ENCODE results near the gene SLC6A1. TPM values are rescaled to one million over a fixed set of nuclear protein-coding genes. Genes with fewer than 3 reads are reported as not detected.

Gene SLC6A1
- total RNA-seq, 3 donors from 2014 or later: not detected

DNA sequence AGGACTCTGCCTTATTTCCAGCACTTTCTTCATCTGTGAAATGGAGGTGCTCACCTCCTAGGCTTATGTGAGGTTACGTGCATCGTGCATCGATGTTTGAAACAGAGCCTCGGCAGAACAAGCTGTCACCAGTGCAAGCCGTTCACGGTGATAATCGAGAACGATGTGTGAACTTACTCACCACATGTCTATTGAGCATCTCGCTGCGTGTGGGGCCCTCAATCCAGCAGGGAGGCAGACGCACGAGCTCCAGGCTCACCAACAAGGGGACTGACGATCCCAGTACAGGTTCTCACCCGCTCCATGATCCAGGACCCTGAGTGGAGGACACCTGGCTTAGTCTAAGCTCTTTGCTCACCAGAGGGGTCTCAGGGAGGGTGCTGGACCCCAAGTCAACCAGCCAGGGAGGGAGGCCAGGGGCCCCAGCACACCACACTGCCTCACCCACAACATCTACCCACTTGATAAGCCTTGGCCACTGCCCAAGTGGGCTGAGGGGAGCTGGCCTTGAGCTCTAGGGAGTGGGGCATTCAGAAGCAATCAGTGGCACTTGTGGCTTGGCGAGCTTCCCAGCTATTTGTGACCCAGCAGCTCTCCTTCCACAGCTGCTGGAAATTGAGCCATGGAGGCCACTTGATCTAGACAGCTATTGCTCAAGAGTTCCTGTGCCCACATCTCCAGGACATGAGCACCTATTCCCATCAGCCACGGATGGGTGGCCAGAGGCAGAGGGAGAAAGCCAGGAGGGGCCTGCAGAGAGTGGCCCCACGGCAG, 34.4 kb upstream of the SLC6A1 start:
- Mint-ChIP-seq H3K4me1 (ENCODE audit: low read depth) (no peaks in the 10 kb centered on the region), H3K4me3 (no peak overlapping the region), H3K27me3 (ENCODE audit: low read depth) (peaks cover 9% of the 10 kb centered on the region), H3K9me3 (no peaks in the 10 kb centered on the region), H3K36me3 (ENCODE audit: insufficient read depth) (no peaks in the 10 kb centered on the region)
- ATAC-seq: no peak
- no peak for DNase-seq

DNA sequence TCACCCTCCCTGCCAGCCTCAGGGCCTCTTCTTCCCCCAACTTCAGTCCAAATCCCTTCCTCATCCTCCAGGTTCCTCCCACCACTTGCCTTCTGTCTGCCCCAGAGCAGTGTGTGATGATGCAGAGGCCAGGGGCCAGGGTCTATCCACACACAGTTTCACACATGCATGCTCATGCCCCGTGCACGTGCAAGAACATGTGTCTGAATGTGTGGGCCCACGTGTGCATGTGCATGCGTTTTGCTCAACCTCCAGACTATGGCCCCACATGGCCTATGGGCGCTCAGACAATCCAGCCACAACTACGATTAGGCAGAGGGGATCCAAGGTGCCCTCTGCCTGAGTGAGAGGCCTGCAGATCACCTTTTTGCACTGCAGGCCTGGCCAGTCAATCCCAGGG, 32.3 kb upstream of the SLC6A1 start:
- H3K4me3 Mint-ChIP-seq: no peak overlapping the region
- no peaks in the 10 kb centered on the region for H3K9me3 Mint-ChIP-seq
- H3K36me3 Mint-ChIP-seq (ENCODE audit: insufficient read depth): no peaks in the 10 kb centered on the region
- H3K27me3 Mint-ChIP-seq (ENCODE audit: low read depth): peaks cover 11% of the 10 kb centered on the region
- ATAC-seq (no peak), DNase-seq (no peak)
- no peaks in the 10 kb centered on the region for H3K4me1 Mint-ChIP-seq (ENCODE audit: low read depth)

GRCh38 chr3:10961921-10962320, 30.6 kb upstream of the SLC6A1 start:
- ATAC-seq (no peak), DNase-seq (no peak)
- Mint-ChIP-seq H3K4me3 (no peak overlapping the region), H3K4me1 (ENCODE audit: low read depth) (no peaks in the 10 kb centered on the region), H3K27me3 (ENCODE audit: low read depth) (peaks cover 15% of the 10 kb centered on the region), H3K36me3 (ENCODE audit: insufficient read depth) (no peaks in the 10 kb centered on the region), H3K9me3 (no peaks in the 10 kb centered on the region)

GRCh38 chr3:10962481-10963036, 30.0 kb upstream of the SLC6A1 start:
- no peaks in the 10 kb centered on the region for H3K9me3 Mint-ChIP-seq
- no peaks in the 10 kb centered on the region for H3K36me3 Mint-ChIP-seq (ENCODE audit: insufficient read depth)
- H3K4me1 Mint-ChIP-seq (ENCODE audit: low read depth): no peaks in the 10 kb centered on the region

DNA sequence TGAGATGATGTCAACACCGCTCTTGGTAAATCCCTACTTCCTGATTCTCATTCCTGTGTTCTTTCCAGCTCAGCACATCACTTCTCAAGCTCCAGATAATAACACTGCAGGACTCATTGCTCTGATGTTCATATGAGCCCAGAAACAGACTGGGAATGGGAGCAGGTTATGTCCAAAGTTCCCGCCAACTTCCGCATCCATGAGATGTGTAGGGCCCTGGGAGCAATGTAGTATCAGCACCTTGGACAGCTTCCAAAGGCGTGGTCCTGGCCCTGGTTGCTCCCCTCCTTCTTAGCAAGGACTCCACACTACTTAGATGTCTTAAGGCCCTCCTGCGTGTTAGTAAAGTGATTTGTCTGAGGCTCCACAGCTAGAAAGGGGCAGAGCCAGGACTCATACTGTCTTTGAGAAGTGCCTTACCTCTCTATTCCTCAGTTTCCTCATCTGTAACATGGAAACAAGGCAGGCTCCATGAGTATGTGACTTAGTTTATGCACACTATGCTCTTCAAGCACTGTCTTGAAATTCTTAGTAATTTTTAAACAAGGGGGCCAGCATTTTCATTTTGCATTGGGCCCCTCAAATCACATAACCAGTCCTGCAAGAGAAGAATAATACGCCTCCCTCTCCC, 27.9 kb upstream of the SLC6A1 start:
- DNase-seq: no peak
- peaks cover 18% of the 10 kb centered on the region for H3K27me3 Mint-ChIP-seq (ENCODE audit: low read depth)
- no peaks in the 10 kb centered on the region for H3K9me3 Mint-ChIP-seq
- no peak for ATAC-seq
- H3K4me1 Mint-ChIP-seq (ENCODE audit: low read depth): no peaks in the 10 kb centered on the region
- no peaks in the 10 kb centered on the region for H3K36me3 Mint-ChIP-seq (ENCODE audit: insufficient read depth)
- H3K4me3 Mint-ChIP-seq: no peak overlapping the region

More at GRCh38 chr3:10962481-10963036, 30.0 kb upstream of the SLC6A1 start:
- no peak for ATAC-seq
- Mint-ChIP-seq H3K4me3 (no peak overlapping the region), H3K27me3 (ENCODE audit: low read depth) (peaks cover 15% of the 10 kb centered on the region)
- no peak for DNase-seq

- H3K4me1 Mint-ChIP-seq (ENCODE audit: low read depth): no peaks in the 10 kb centered on the region
- H3K36me3 Mint-ChIP-seq (ENCODE audit: insufficient read depth): no peaks in the 10 kb centered on the region
- ATAC-seq (no peak), DNase-seq (no peak)
- H3K9me3 Mint-ChIP-seq: no peaks in the 10 kb centered on the region
- H3K4me3 Mint-ChIP-seq: no peak overlapping the region
- peaks cover 10% of the 10 kb centered on the region for H3K27me3 Mint-ChIP-seq (ENCODE audit: low read depth)
Measured at GRCh38 chr3:10968401-10968800, 24.1 kb upstream of the SLC6A1 start.

DNA sequence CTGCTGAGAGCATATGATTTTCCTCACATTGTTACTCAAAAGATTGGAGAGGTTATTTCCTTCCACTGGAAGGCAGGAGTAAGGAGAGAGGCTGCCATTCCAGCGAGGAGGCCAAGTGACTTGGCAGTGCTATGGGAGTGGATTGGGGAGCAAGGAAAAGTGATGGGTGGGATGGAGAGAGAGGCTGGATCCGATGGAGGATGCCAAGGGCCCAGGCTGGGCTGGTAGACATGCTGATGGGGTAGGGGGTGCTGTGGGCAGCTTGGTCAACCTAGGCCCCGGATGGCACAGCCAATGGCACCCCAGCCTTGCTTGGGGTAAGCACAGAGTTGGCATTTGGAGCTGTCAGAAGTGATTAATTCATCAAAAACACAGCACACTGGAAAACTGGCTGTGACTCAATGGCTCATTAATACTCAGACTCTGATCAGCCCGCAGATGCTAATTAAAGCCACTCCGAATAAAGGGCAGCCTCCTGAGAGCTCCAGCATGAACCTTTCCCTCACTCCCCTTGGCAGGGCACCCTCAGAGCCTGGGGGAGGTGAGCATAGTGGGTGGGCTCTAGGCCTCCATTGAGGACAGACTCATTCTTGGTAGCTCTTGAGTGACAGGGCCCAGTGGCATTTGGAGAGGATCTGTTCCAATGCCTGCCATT, 22.1 kb upstream of the SLC6A1 start:
- no peaks in the 10 kb centered on the region for H3K36me3 Mint-ChIP-seq (ENCODE audit: insufficient read depth)
- H3K4me1 Mint-ChIP-seq (ENCODE audit: low read depth): no peaks in the 10 kb centered on the region

DNA sequence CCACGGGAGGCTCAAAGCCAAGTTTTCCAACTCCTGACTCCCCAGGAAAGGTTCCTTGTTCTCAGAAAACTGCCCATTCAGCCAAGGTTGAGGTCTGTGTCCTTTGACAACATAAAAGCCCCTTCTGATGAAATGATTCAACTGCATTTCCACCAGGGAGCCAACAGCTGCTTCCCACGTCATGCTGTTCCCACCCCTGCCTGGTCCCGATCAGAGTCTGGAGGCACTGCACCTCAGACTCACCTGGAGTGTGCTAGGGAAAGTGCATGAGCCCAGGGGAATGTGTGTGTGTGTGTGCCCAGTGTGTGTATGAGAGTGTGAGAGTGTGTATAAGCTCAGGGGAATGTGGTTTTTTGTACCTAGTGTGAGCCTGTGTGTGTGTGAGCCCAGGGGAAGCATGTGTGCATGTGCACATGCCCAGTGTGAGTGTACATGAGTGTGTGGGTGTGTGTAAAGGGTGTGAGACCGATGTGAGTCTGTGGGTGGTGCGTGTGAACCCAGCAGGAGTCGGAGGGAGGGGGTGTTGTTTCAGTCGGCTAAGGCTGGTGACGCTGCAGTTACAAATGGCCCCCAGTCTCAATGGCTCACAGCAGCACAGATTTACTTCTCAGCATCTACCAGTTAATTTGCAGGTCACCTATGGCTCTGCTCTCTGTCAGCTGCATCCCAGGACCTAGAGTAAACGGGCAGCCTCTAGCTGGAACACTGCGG, 20.3 kb upstream of the SLC6A1 start:
- no peak for ATAC-seq
- Mint-ChIP-seq H3K27me3 (ENCODE audit: low read depth) (peaks cover 9% of the 10 kb centered on the region), H3K9me3 (no peaks in the 10 kb centered on the region)

More for the DNA sequence above, 22.1 kb upstream of the SLC6A1 start:
- ATAC-seq (no peak), DNase-seq (no peak)
- H3K4me3 Mint-ChIP-seq: no peak overlapping the region
- H3K9me3 Mint-ChIP-seq: no peaks in the 10 kb centered on the region
- peaks cover 13% of the 10 kb centered on the region for H3K27me3 Mint-ChIP-seq (ENCODE audit: low read depth)

DNA sequence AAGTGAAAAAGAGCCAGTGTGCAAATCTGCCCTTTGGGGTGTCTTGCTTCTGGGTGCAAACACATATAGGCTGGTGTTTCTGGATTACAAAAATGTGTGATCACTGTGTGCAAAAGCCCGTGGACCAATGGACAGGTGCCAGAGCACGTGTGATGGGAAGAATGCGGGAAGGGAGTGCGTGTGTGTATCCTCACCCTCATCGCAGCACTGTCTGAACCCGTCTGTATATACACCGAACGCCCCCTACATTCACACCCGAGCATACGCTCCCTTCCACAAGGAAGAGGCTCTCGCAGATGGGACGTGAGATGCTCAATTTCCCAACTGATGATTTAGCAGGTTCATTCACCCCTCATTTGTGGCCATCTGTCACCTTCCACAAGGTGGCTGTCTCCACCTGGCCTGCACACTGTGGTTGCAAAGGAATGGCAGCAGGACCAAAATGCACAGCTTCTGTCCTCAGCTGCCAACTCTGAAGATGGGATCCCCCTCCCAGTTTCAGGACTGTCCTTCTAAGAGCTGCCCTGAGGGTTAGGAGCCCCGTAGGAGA, 19.4 kb upstream of the SLC6A1 start:
- Mint-ChIP-seq H3K4me1 (ENCODE audit: low read depth) (no peaks in the 10 kb centered on the region), H3K4me3 (no peak overlapping the region), H3K36me3 (ENCODE audit: insufficient read depth) (no peaks in the 10 kb centered on the region), H3K27me3 (ENCODE audit: low read depth) (peaks cover 9% of the 10 kb centered on the region), H3K9me3 (no peaks in the 10 kb centered on the region)
- DNase-seq (no peak), ATAC-seq (no peak)

More for the DNA sequence above, 20.3 kb upstream of the SLC6A1 start:
- Mint-ChIP-seq H3K4me3 (no peak overlapping the region), H3K4me1 (ENCODE audit: low read depth) (no peaks in the 10 kb centered on the region), H3K36me3 (ENCODE audit: insufficient read depth) (no peaks in the 10 kb centered on the region)
- no peak for DNase-seq

DNA sequence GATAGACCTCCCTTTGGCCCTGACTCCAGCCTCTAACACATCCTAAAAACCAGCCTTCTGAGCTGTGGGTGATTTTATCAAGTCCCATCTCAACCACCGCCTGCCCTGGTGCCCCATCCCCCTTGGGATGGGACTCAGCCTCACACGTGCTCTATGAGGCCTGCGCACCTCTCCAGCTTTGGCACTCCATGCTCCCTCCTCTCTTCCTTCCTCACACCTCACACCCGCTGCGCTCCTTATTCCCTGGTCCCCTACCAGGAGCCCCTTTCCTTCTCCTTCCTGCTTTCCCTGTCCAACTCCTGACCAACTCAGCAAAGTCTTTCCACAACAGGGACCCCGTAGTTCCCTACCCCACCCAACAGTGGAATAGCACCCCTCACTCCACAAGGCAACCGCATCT, 18.4 kb upstream of the SLC6A1 start:
- DNase-seq: no peak
- H3K9me3 Mint-ChIP-seq: no peaks in the 10 kb centered on the region
- H3K4me3 Mint-ChIP-seq: no peak overlapping the region
- ATAC-seq: no peak
- no peaks in the 10 kb centered on the region for H3K36me3 Mint-ChIP-seq (ENCODE audit: insufficient read depth)
- H3K27me3 Mint-ChIP-seq (ENCODE audit: low read depth): peaks cover 10% of the 10 kb centered on the region
- H3K4me1 Mint-ChIP-seq (ENCODE audit: low read depth): no peaks in the 10 kb centered on the region

DNA sequence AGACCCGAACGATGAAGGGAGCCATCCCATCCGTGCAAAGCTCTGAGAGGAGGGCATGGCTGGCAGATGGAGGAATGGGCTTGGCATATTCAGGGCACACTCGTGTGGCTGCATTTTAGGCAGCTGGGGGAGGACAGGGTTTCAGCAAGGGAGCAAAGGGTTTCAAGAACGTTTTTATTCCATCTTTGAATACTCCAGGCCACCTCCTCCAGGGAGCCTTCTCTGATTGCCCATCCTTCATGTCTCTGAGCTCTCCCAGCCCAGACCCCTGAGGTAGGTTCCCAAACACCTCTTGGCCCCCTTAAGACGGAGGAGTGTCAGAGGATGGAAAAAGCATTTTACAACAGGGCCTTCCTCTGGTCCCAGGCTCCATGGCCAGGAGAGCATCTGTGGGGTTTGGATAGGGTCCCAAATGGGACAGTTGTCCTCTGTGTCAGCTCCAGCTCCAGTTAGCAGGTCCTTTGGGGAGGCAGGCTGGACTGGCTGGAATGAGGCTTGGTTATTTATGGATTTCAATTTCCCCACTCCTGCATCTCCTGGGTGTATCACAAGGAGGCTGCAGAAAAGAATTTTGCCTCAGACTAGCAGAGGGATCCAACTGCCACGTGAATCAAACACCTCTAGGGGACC, 17.7 kb upstream of the SLC6A1 start:
- Mint-ChIP-seq H3K27me3 (ENCODE audit: low read depth) (peaks cover 11% of the 10 kb centered on the region), H3K9me3 (no peaks in the 10 kb centered on the region), H3K36me3 (ENCODE audit: insufficient read depth) (no peaks in the 10 kb centered on the region), H3K4me3 (no peak overlapping the region), H3K4me1 (ENCODE audit: low read depth) (no peaks in the 10 kb centered on the region)
- ATAC-seq (no peak), DNase-seq (no peak)

DNA sequence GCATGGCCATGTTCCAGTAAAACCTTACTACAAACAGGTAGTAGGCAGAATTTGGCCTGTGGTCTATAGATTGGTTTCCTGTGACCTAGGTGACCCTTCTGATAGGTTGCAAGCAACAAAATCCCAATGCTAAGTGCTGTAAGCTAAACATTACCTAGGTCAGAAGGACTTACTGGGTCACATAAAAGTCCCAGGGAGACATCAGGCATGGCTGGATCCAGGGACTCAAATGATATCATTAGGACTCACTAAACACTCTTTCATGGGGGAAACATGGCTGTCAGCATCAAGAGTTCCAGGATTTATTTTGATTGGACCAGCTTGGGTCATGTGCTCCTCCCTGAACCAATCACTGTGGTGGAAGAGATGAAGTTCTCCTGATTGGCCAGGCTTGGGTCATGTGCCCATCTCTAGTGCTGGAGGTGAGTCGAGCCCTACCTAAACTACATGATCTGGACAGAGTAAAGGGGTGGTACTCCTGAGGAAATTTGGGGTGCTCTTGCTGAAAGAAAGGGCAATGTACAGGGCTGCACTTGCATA, 16.8 kb upstream of the SLC6A1 start:
- Mint-ChIP-seq H3K4me3 (no peak overlapping the region), H3K36me3 (ENCODE audit: insufficient read depth) (no peaks in the 10 kb centered on the region), H3K27me3 (ENCODE audit: low read depth) (peaks cover 13% of the 10 kb centered on the region), H3K4me1 (ENCODE audit: low read depth) (no peaks in the 10 kb centered on the region), H3K9me3 (no peaks in the 10 kb centered on the region)
- ATAC-seq (no peak), DNase-seq (no peak)

- ATAC-seq: peak; percentile 35 to 51
- Mint-ChIP-seq H3K9me3 (no peaks in the 10 kb centered on the region), H3K4me3 (no peak overlapping the region), H3K27me3 (ENCODE audit: low read depth) (peaks cover 18% of the 10 kb centered on the region), H3K36me3 (ENCODE audit: insufficient read depth) (no peaks in the 10 kb centered on the region), H3K4me1 (ENCODE audit: low read depth) (no peaks in the 10 kb centered on the region)
- DNase-seq: no peak
Measured at GRCh38 chr3:10976770-10977169, 15.8 kb upstream of the SLC6A1 start.
